ENCODE data around the gene HRH2. TPM values are rescaled to one million over a fixed set of nuclear protein-coding genes. Genes with fewer than 3 reads are reported as not detected.

The HRH2 gene
- total and polyA plus RNA-seq, 2 donors (not counting 1 experiment from before 2014, with no cell fraction given) = 0.46 TPM; not detected in 1

DNA sequence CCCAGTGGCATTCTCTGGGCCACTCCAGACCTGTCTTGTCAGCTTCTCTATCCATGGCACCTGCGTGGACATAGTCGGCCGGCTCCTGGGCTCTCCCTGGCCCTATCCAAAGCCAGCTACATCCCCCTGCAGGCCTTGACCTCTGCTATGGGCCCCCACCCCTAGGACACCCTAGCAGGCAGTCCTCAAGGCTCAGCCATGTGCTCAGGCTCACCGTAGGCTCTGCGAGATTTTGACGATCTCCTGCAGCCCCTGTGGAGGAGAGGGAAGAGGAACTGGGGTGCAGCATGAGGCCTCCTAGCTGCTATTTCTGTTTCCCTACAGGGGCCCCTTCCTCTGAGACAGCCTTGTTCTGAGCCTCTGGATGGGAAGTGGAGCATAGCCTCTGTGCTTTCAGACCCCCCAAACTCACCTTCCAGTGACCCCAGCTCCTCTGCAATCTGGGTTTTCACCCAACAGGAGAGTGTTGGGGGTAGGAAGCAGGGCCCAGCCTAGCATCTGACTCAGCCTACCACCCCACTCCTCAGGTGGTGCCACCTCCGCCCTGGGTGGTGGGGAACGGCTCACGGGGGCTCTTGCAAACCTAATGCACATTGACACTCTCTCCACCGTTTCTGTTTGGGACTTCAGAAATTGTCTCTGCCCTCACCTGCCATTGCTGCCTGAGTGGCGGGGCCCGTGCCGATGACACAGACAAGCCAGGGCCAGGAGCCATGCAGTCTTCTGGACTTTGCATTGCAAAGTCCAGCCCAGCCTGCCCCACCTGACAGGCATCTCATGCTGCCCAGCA, 36.7 kb downstream of the HRH2 start:
- Histone ChIP-seq H3K27me3 (replicated peaks in 1 of 4; ENCODE audit: control extremely low read depth in 1 of 4, control insufficient read depth in 3 of 4, insufficient read depth in 4 of 4, low read length in 3 of 4) (peaks cover 0 to 5% (median 0%) of the 10 kb centered on the region in 4 experiments), H3K27ac (ENCODE audit: low read length in 2 of 2) (no peak overlapping the region), H3K4me3 (ENCODE audit: control extremely low read depth in 1 of 5, extremely low read depth in 1 of 5, insufficient read depth in 1 of 5, low read depth in 2 of 5, low read length in 4 of 5) (no peak overlapping the region), H4K20me1 (ENCODE audit: control insufficient read depth, insufficient read depth, low read length, poor library complexity, severe bottlenecking) (no peaks in the 10 kb centered on the region), H3K36me3 (replicated peaks in 1 of 2; ENCODE audit: control extremely low read depth in 1 of 2, control insufficient read depth in 1 of 2, extremely low read depth in 1 of 2, insufficient read depth in 2 of 2, low read length in 1 of 2) (no peaks in the 10 kb centered on the region), H3K4me2 (replicated peaks; ENCODE audit: low read depth, low read length, poor library complexity, severe bottlenecking) (no peak overlapping the region), H3K9ac (ENCODE audit: low read length) (no peak overlapping the region), H2AFZ (ENCODE audit: insufficient read depth, low read depth, low read length, poor library complexity, severe bottlenecking) (no peak overlapping the region), H3K4me1 (ENCODE audit: control insufficient read depth in 2 of 2, insufficient read depth in 2 of 2, low read length in 2 of 2) (peaks cover 0 to 6% of the 10 kb centered on the region in 2 donors), H3K9me3 (ENCODE audit: control extremely low read depth in 1 of 3, control insufficient read depth in 2 of 3, insufficient read depth in 1 of 3, low read length in 2 of 3) (no peaks in the 10 kb centered on the region), H3K79me2 (ENCODE audit: control insufficient read depth, insufficient read depth, low read length) (no peaks in the 10 kb centered on the region)
- TF ChIP-seq, protein P1, sequence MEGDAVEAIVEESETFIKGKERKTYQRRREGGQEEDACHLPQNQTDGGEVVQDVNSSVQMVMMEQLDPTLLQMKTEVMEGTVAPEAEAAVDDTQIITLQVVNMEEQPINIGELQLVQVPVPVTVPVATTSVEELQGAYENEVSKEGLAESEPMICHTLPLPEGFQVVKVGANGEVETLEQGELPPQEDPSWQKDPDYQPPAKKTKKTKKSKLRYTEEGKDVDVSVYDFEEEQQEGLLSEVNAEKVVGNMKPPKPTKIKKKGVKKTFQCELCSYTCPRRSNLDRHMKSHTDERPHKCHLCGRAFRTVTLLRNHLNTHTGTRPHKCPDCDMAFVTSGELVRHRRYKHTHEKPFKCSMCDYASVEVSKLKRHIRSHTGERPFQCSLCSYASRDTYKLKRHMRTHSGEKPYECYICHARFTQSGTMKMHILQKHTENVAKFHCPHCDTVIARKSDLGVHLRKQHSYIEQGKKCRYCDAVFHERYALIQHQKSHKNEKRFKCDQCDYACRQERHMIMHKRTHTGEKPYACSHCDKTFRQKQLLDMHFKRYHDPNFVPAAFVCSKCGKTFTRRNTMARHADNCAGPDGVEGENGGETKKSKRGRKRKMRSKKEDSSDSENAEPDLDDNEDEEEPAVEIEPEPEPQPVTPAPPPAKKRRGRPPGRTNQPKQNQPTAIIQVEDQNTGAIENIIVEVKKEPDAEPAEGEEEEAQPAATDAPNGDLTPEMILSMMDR (IDR thresholded peaks at IDR 0.05) = no peak
- no peak for TF ChIP-seq EZH2 (IDR thresholded peaks at IDR 0.05; ENCODE audit: borderline replicate concordance, insufficient read depth, low read depth, low read length, poor library complexity, severe bottlenecking)
- 81% methylated on average over 10 of the region's 13 CpGs for WGBS (ENCODE audit: insufficient coverage)
- DNase-seq (no peak), ATAC-seq (ENCODE audit: low read depth) (no peak)
- ChIA-PET POLR2A (no interaction called here), CTCF (no interaction called here)
- peaks cover 4% of the 10 kb centered on the region for H3K4me1 Mint-ChIP-seq
- peaks cover 14% of the 10 kb centered on the region for H3K27me3 Mint-ChIP-seq
- intact Hi-C loops (cut with micrococcal nuclease) = no loop called here
- H3K27ac Mint-ChIP-seq = no peak overlapping the region
- H3K4me3 Mint-ChIP-seq = no peak overlapping the region
- no peaks in the 10 kb centered on the region for H3K9me3 Mint-ChIP-seq (ENCODE audit: insufficient read depth)
